ENCODE results near the gene ZFHX2.
"Not testable (repeated sequence)": the region's sequence is repeated elsewhere in the genome, so short reads cannot be mapped to it uniquely, and the experiment has no call there.

ZFHX2 gene

DNA sequence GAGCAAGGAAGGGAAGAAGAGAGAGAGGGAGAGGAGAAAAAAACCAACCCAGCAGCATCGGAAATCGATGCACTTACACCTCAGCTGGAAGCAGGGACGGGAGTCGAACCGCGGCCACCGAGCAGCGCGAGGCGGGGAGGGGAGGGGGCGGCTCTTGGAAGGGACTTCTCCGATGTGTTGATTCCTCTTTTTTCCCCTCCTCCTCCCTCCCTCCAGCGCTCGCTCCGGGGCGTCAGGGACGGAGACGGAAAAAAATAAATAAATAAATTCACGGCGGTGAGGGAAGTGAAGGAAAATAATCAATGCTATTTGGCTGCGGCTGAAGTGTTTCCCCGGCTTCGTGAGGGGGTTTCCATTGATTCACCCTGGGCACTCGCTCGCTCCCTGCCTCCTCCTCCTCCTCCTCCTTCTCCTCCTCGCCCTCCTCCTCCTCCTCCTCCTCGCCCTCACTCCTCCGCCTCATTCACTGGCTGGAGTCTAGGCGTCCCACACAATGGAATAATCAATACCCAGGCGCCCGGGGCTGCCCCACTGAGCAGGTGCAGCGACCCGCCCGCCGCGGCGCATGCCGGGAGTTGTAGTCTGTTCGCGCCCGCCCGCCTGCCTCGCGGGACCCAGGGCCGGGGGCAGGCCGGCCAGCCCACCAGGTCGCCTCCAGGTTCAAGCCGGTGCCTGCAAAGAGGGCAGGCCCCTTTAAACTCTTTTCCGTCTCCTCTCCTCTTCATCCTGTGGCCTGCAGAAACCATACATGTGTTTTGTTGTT is at the start of gene ZFHX2:
Gene ZFHX2 (minus strand): TSS at position 500 of the 763 bp plus-strand sequence. CDS start 16,440 bp downstream, outside the sequence.
- in situ Hi-C loops (cut with MboI; ENCODE audit: low pct_unique_long_range_greater_than_20kb, low sequenced_read_pairs, unreplicated experiment), result no loop called here
- TF ChIP-seq, protein P1, sequence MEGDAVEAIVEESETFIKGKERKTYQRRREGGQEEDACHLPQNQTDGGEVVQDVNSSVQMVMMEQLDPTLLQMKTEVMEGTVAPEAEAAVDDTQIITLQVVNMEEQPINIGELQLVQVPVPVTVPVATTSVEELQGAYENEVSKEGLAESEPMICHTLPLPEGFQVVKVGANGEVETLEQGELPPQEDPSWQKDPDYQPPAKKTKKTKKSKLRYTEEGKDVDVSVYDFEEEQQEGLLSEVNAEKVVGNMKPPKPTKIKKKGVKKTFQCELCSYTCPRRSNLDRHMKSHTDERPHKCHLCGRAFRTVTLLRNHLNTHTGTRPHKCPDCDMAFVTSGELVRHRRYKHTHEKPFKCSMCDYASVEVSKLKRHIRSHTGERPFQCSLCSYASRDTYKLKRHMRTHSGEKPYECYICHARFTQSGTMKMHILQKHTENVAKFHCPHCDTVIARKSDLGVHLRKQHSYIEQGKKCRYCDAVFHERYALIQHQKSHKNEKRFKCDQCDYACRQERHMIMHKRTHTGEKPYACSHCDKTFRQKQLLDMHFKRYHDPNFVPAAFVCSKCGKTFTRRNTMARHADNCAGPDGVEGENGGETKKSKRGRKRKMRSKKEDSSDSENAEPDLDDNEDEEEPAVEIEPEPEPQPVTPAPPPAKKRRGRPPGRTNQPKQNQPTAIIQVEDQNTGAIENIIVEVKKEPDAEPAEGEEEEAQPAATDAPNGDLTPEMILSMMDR (IDR thresholded peaks at IDR 0.05; ENCODE audit: extremely low read depth, insufficient read depth, missing control alignments), result no peak
- peak; percentile 86 for DNase-seq (ENCODE audit: low spot score)

DNA sequence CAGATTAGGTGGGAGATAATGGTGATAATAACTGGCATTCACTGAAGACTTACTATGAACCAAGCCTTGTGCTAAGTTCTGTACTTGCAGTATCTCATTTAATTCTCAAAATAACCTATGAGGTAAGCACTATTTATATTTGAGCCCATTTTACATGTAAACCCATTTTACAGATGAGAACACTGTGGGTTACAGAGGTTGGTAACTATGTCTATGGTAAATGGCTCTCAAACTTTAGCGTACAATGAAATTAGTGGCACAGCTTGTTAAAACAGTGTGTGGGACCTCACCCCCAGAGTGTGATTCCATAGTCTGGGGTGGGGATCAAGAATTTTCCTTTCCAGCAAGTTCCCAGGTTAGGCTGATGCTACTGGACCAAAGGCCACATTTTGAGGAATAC is 49.2 kb upstream of the ZFHX2 start:
- in situ Hi-C loops (cut with MboI; ENCODE audit: low pct_unique_long_range_greater_than_20kb, low sequenced_read_pairs, unreplicated experiment), result no loop called here
- TF ChIP-seq, protein P1 (IDR thresholded peaks at IDR 0.05; ENCODE audit: extremely low read depth, insufficient read depth, missing control alignments), result no peak
- no peak for DNase-seq (ENCODE audit: low spot score)

DNA sequence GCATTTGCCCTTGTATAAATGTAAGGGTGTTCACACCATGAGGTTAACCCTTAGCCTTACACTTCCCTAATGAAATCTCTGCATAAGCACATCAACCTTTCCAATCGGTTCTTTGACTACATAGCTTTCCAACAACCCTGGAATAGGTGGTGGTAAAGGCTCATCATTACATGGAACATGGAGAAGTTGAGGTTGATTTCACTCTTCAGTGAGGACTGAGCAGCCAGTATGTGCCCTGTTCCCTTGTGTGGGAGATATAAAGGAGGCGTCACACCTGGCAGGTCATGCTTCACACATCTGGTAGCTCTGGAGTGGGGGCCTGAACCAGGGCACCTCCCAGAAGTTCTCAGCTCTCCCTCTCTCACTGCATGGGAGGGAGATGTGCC is 48.8 kb upstream of the ZFHX2 start:
- no peak for DNase-seq (ENCODE audit: low spot score)
- TF ChIP-seq, protein P1 (IDR thresholded peaks at IDR 0.05; ENCODE audit: extremely low read depth, insufficient read depth, missing control alignments), result no peak
- in situ Hi-C loops (cut with MboI; ENCODE audit: low pct_unique_long_range_greater_than_20kb, low sequenced_read_pairs, unreplicated experiment), result no loop called here

DNA sequence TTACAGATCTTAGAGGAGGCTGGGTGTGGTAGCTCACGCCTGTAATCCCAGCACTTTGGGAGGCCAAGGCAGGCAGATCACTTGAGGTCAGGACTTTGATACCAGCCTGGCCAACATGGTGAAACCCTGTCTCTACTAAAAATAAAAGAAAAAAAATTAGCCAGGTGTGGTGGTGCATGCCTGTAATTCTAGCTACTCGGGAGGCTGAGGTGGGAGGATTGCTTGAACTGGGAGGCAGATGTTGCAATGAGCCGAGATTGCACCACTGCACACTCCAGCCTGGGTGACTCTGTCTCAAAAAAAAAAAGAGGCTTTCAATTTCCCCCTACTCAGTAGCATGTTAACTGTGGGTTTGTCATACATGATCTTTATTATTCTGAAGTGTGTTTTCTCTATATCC is 42.6 kb upstream of the ZFHX2 start:
- DNase-seq (ENCODE audit: low spot score); in situ Hi-C loops (cut with MboI; ENCODE audit: low pct_unique_long_range_greater_than_20kb, low sequenced_read_pairs, unreplicated experiment): not testable (repeated sequence)

DNA sequence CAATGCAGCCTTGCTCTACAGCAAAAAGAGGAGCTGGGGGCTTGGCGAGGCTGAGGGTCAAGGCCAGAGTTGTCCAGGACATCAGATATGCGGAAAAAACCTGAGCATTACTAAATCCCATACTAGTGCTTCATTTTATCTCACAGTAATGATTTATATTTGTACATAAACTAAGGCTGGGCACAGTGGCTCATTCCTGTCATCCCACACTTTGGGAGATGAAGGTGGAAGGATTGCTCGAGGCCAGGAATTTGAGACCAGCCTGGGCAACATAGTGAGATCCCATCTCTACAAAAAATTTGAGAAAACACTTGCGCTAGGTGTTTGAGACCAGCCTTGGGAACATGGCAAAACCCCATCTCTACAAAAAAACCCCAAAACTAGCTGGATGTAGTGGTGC is 38.6 kb upstream of the ZFHX2 start:
- no peak for DNase-seq (ENCODE audit: low spot score)
- TF ChIP-seq, protein P1 (IDR thresholded peaks at IDR 0.05; ENCODE audit: extremely low read depth, insufficient read depth, missing control alignments), result no peak
- in situ Hi-C loops (cut with MboI; ENCODE audit: low pct_unique_long_range_greater_than_20kb, low sequenced_read_pairs, unreplicated experiment), result no loop called here

DNA sequence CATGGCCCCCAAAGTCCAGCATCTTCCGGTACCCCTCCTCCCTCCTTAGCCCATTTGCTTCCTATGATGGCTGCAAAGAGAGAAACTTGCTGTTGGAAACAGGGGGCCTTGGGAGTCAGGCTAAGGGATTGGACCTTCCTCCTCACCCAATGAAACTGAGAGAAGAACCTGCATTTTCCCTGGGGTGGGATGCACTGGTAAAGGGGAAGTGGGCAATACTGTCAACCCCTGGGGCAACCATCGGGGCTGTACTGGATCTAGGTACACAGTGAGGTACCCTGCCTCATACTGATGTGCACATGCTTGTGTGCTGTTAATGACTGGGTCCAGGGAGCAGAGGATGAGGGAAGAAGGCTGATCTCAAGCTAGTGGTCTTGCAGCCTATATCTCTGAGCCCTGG is 38.0 kb upstream of the ZFHX2 start:
- in situ Hi-C loops (cut with MboI; ENCODE audit: low pct_unique_long_range_greater_than_20kb, low sequenced_read_pairs, unreplicated experiment), result no loop called here
- TF ChIP-seq, protein P1 (IDR thresholded peaks at IDR 0.05; ENCODE audit: extremely low read depth, insufficient read depth, missing control alignments), result no peak
- DNase-seq (ENCODE audit: low spot score), result no peak

DNA sequence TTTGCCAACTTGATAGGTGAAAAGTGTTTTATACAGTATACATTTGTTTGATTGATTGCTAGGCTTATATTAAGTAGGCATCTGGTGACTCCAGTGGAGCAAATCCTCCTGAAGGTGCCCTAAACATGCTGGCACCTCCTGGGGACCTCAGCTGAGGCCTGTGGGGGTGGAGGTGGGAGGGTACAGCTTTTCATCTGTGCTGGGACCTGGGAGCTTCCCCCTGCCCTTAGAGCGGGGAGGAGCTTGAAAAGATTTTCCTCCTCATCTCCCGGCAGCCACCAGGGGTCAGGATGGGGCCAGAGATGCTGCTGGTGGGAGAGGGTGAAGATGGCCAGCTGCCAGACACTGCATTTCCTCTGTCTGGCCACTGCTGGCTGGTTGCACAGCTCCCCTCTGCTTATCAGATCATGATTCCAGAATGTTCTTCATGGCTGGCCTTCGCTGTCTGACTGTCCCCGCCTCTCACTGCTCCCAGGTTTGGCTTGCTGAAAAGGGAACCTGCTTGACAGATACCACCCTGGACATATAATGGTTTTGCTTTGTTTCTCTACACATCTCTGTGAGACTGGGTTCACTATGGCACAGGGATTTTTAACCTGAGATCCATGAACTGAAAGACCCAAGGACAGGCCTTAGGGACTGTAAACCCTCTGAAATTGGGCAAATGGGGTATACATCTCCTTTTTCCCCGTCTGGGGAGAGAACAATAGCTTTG is 37.5 kb upstream of the ZFHX2 start:
- in situ Hi-C loops (cut with MboI; ENCODE audit: low pct_unique_long_range_greater_than_20kb, low sequenced_read_pairs, unreplicated experiment), result no loop called here
- peak; percentile 89 for DNase-seq (ENCODE audit: low spot score)
- TF ChIP-seq, protein P1 (IDR thresholded peaks at IDR 0.05; ENCODE audit: extremely low read depth, insufficient read depth, missing control alignments), result peak; percentile 94

DNA sequence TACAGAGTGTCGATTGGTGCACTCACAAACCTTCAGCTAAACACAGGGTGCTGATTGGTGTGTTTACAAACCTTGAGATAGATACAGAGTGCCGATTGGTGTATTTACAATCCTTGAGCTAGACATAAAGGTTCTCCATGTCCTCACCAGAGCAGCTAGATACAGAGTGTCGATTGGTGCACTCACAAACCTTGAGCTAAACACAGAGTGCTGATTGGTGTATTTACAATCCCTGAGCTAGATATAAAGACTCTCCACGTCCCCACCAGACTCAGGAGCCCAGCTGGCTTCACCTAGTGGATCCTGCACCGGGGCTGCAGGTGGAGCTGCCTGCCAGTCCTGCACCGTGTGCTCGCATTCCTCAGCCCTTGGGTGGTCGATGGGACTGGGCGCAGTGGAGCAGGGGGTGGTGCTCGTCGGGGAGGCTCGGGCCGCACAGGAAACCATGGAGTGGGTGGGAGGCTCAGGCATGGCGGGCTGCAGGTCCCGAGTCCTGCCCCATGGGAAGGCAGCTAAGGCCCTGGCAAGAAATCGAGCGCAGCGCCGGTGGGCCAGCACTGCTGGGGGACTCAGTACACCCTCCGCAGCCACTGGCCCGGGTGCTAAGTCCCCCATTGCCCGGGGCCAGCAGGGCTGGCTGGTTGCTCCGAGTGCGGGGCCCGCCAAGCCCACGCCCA is 33.1 kb upstream of the ZFHX2 start:
- DNase-seq (ENCODE audit: low spot score); in situ Hi-C loops (cut with MboI; ENCODE audit: low pct_unique_long_range_greater_than_20kb, low sequenced_read_pairs, unreplicated experiment): not testable (repeated sequence)

DNA sequence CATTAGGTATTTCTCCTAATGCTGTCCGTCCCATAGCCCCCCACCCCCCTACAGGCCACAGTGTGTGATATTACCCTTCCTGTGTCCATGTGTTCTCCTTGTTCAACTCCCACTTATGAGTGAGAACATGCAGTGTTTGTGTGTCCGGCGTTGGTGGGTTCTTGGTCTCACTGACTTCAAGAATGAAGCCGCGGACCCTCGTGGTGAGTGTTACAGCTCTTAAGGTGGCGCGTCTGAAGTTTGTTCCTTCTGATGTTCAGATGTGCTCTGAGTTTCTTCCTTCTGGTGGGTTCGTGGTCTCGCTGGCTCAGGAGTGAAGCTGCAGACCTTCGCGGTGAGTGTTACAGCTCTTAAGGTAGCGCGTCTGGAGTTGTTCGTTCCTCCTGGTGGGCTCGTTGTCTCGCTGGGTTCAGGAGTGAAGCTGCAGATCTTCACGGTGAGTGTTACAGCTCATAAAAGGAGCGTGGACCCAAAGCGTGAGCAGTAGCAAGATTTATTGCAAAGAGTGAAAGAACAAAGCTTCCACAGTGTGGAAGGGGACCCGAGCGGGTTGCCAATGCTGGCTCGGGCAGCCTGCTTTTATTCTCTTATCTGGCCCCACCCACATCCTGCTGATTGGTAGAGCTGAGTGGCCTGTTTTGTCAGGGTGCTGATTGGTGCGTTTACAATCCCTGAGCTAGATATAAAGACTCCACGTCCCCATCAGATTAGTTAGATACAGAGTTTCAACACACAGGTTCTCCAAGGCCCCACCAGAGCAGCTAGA is 32.4 kb upstream of the ZFHX2 start:
- DNase-seq (ENCODE audit: low spot score); in situ Hi-C loops (cut with MboI; ENCODE audit: low pct_unique_long_range_greater_than_20kb, low sequenced_read_pairs, unreplicated experiment): not testable (repeated sequence)
